ENCODE data around the gene KLHDC7B. TPM values are rescaled to one million over a fixed set of nuclear protein-coding genes. Genes with fewer than 3 reads are reported as not detected.

KLHDC7B gene
- total and polyA plus RNA-seq, 5 donors from 2014 or later: 5.6 to 11.7 (median 7.2) TPM

- Mint-ChIP-seq H3K4me1 (peaks cover 0 to 45% (median 16%) of the 10 kb centered on the region in 4 donors), H3K4me3 (peak overlapping the region; percentile 95 to 99 (median 96)), H3K27me3 (no peaks in the 10 kb centered on the region), H3K27ac (peak overlapping the region; percentile 91 to 97 (median 92)), H3K36me3 (no peaks in the 10 kb centered on the region), H3K9me3 (no peaks in the 10 kb centered on the region)
- DNase-seq (peak in 1 of 3 donors; percentile 60), ATAC-seq (ENCODE audit: low read depth in 2 of 2) (no peak)
- Histone ChIP-seq H3K4me1 (ENCODE audit: control insufficient read depth, insufficient read depth, low read length, poor library complexity, severe bottlenecking) (peaks cover 27% of the 10 kb centered on the region), H3K36me3 (ENCODE audit: control insufficient read depth, insufficient read depth, low read length) (peaks cover 15% of the 10 kb centered on the region), H3K27ac (ENCODE audit: insufficient read depth, low read length, poor library complexity, severe bottlenecking) (peak overlapping the region; percentile 98), H3K9me3 (ENCODE audit: control insufficient read depth in 2 of 2, low read length in 2 of 2) (no peaks in the 10 kb centered on the region), H3K27me3 (ENCODE audit: control insufficient read depth, insufficient read depth, low read length) (no peaks in the 10 kb centered on the region), H3K4me3 (ENCODE audit: low read depth, low read length) (peak overlapping the region; percentile 66)
Observed at GRCh38 chr22:50581950-50582492, 36.3 kb downstream of the KLHDC7B start.

DNA sequence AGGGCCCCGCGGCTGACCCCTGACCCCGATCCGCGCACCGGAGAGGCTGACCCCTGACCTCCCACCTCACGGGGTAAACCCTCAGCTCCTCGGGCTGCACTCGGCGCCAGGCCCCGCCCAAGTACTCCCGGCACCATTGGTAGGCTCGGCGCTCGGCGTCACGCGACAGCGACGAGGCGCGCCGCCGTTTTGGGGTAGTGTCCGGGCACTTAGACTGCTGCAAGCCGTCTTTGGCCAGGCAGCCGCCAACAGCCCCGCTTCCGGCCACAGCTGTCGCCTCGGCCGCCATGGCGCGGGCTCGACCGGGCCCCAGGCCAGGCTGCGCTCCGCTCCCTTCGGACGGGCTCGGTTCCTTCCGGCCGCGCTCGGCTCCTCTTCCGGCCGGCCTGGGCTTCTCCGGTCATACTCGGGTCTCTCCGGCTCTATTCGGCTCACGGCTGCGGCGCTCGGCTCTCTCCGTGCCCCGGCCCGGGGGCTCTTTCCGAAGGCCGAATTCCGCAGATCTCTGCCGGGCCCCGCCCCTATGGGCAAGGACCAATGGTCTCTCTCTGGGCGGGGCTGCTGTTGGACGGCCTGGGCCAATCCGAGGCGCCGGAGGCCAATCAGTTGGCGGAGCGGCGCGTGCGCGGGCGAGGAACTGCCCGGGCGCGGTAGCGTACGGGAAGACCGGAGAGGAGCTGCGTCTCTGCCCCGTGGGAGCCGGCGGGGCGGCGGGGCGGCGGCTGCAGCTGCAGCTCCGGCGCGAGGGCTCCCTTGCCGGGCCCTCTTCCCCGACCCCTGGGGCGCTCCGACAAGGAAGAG lies 37.0 kb downstream of the KLHDC7B start, which contains the start of gene CHKB:
CHKB (minus strand) TSS at position 357 of the 801 bp plus-strand sequence; CDS start at position 289, 68 bp downstream.
- Histone ChIP-seq H3K4me1 (ENCODE audit: control insufficient read depth, insufficient read depth, low read length, poor library complexity, severe bottlenecking) (peaks cover 22% of the 10 kb centered on the region), H3K27ac (ENCODE audit: insufficient read depth, low read length, poor library complexity, severe bottlenecking) (peak within 1 kb of the TSS; percentile 98), H3K9me3 (ENCODE audit: control insufficient read depth in 2 of 2, low read length in 2 of 2) (no peaks in the 10 kb centered on the region), H3K4me3 (ENCODE audit: low read depth, low read length) (peak within 1 kb of the TSS; percentile 78), H3K27me3 (ENCODE audit: control insufficient read depth, insufficient read depth, low read length) (no peaks in the 10 kb centered on the region), H3K36me3 (ENCODE audit: control insufficient read depth, insufficient read depth, low read length) (peaks cover 15% of the 10 kb centered on the region)
- no peaks in the 10 kb centered on the region for H3K36me3 Mint-ChIP-seq
- ATAC-seq (ENCODE audit: low read depth in 2 of 2) (peak; percentile 92 to 94), DNase-seq (peak; percentile 98 to 99 (median 99))
- peaks cover 0 to 41% (median 17%) of the 10 kb centered on the region in 4 donors for H3K4me1 Mint-ChIP-seq
- peak within 1 kb of the TSS; percentile 92 to 97 (median 96) for H3K27ac Mint-ChIP-seq
- H3K4me3 Mint-ChIP-seq: peak within 1 kb of the TSS; percentile 95 to 99 (median 96)
- no peaks in the 10 kb centered on the region for H3K27me3 Mint-ChIP-seq
- H3K9me3 Mint-ChIP-seq: no peaks in the 10 kb centered on the region

DNA sequence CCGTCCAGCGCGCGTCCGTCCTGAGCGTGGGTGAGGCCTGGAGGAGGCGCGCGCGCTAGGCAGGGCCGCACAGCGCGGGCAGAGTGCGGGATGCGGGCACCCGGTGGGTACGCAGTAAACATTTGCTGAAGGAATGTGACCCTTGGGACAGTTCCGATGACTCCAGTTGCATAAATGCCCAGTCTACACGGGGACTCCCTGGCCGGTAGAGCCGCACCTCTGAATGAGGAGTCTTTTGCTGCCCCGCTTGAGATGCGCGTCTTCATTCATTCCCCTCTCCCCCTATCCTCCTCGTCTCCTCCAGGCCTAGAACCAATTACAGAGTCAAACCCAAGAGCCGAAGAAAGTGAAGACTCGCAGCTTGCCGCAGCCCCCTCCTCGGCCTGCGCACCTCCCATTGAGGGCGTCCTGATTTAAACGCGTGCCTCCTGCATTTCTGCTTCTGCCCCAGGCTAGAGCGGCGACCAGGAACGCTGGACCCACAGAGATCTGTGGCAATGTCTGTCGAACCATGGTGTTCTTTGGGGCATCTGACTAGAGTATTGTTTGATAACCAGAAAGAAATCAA lies 37.7 kb downstream of the KLHDC7B start:
- H3K4me1 ChIP-seq (ENCODE audit: control insufficient read depth, insufficient read depth, low read length, poor library complexity, severe bottlenecking): peaks cover 21% of the 10 kb centered on the region
- ATAC-seq (ENCODE audit: low read depth in 2 of 2): peak; percentile 2 to 4
- H3K36me3 Mint-ChIP-seq: no peaks in the 10 kb centered on the region

GRCh38 chr22:50584106-50585096 lies 38.7 kb downstream of the KLHDC7B start:
- H3K27ac Mint-ChIP-seq: no peak overlapping the region
- H3K4me1 Mint-ChIP-seq: peaks cover 0 to 40% (median 17%) of the 10 kb centered on the region in 4 donors
- H3K36me3 ChIP-seq (ENCODE audit: control insufficient read depth, insufficient read depth, low read length): peaks cover 11% of the 10 kb centered on the region
- DNase-seq (no peak), ATAC-seq (ENCODE audit: low read depth in 2 of 2) (no peak)
- no peaks in the 10 kb centered on the region for H3K36me3 Mint-ChIP-seq
- peaks cover 21% of the 10 kb centered on the region for H3K4me1 ChIP-seq (ENCODE audit: control insufficient read depth, insufficient read depth, low read length, poor library complexity, severe bottlenecking)
- no peaks in the 10 kb centered on the region for H3K9me3 ChIP-seq (ENCODE audit: control insufficient read depth in 2 of 2, low read length in 2 of 2)
- no peak overlapping the region for H3K27ac ChIP-seq (ENCODE audit: insufficient read depth, low read length, poor library complexity, severe bottlenecking)
- no peaks in the 10 kb centered on the region for H3K27me3 Mint-ChIP-seq
- H3K4me3 Mint-ChIP-seq: peak overlapping the region in 3 of 4 donors; percentile 93 to 97 (median 95)
- no peaks in the 10 kb centered on the region for H3K9me3 Mint-ChIP-seq
- H3K27me3 ChIP-seq (ENCODE audit: control insufficient read depth, insufficient read depth, low read length): no peaks in the 10 kb centered on the region
- H3K4me3 ChIP-seq (ENCODE audit: low read depth, low read length): no peak overlapping the region

More for the DNA sequence above, 37.7 kb downstream of the KLHDC7B start:
- H3K36me3 ChIP-seq (ENCODE audit: control insufficient read depth, insufficient read depth, low read length): peaks cover 15% of the 10 kb centered on the region
- no peaks in the 10 kb centered on the region for H3K9me3 ChIP-seq (ENCODE audit: control insufficient read depth in 2 of 2, low read length in 2 of 2)
- Mint-ChIP-seq H3K27me3 (no peaks in the 10 kb centered on the region), H3K4me3 (peak overlapping the region; percentile 93 to 99 (median 96)), H3K9me3 (no peaks in the 10 kb centered on the region), H3K4me1 (peaks cover 0 to 41% (median 17%) of the 10 kb centered on the region in 4 donors), H3K27ac (peak overlapping the region; percentile 91 to 95 (median 92))
- DNase-seq: no peak
- H3K27ac ChIP-seq (ENCODE audit: insufficient read depth, low read length, poor library complexity, severe bottlenecking): peak overlapping the region; percentile 98
- no peaks in the 10 kb centered on the region for H3K27me3 ChIP-seq (ENCODE audit: control insufficient read depth, insufficient read depth, low read length)
- H3K4me3 ChIP-seq (ENCODE audit: low read depth, low read length): peak overlapping the region; percentile 78

GRCh38 chr22:50585238-50585637 lies 39.5 kb downstream of the KLHDC7B start:
- Mint-ChIP-seq H3K4me1 (peaks cover 0 to 34% (median 13%) of the 10 kb centered on the region in 4 donors), H3K9me3 (no peaks in the 10 kb centered on the region), H3K4me3 (peak overlapping the region in 2 of 4 donors; percentile 59 to 82), H3K27me3 (no peaks in the 10 kb centered on the region), H3K36me3 (no peaks in the 10 kb centered on the region), H3K27ac (no peak overlapping the region)
- Histone ChIP-seq H3K9me3 (ENCODE audit: control insufficient read depth in 2 of 2, low read length in 2 of 2) (no peaks in the 10 kb centered on the region), H3K36me3 (ENCODE audit: control insufficient read depth, insufficient read depth, low read length) (peaks cover 7% of the 10 kb centered on the region), H3K4me1 (ENCODE audit: control insufficient read depth, insufficient read depth, low read length, poor library complexity, severe bottlenecking) (peaks cover 21% of the 10 kb centered on the region), H3K27ac (ENCODE audit: insufficient read depth, low read length, poor library complexity, severe bottlenecking) (no peak overlapping the region), H3K27me3 (ENCODE audit: control insufficient read depth, insufficient read depth, low read length) (no peaks in the 10 kb centered on the region), H3K4me3 (ENCODE audit: low read depth, low read length) (no peak overlapping the region)
- DNase-seq (no peak), ATAC-seq (ENCODE audit: low read depth in 2 of 2) (no peak)

GRCh38 chr22:50585781-50586180 lies 40.1 kb downstream of the KLHDC7B start:
- Mint-ChIP-seq H3K27ac (no peak overlapping the region), H3K9me3 (no peaks in the 10 kb centered on the region)

GRCh38 chr22:50586416-50586815 lies 40.7 kb downstream of the KLHDC7B start:
- H3K36me3 Mint-ChIP-seq: no peaks in the 10 kb centered on the region
- no peak overlapping the region for H3K27ac ChIP-seq (ENCODE audit: insufficient read depth, low read length, poor library complexity, severe bottlenecking)
- no peak overlapping the region for H3K4me3 ChIP-seq (ENCODE audit: low read depth, low read length)
- no peak for DNase-seq
- H3K9me3 Mint-ChIP-seq: no peaks in the 10 kb centered on the region
- H3K9me3 ChIP-seq (ENCODE audit: control insufficient read depth in 2 of 2, low read length in 2 of 2): no peaks in the 10 kb centered on the region
- no peak overlapping the region for H3K4me3 Mint-ChIP-seq
- no peak overlapping the region for H3K27ac Mint-ChIP-seq
- H3K36me3 ChIP-seq (ENCODE audit: control insufficient read depth, insufficient read depth, low read length): no peaks in the 10 kb centered on the region
- H3K27me3 Mint-ChIP-seq: no peaks in the 10 kb centered on the region
- H3K27me3 ChIP-seq (ENCODE audit: control insufficient read depth, insufficient read depth, low read length): no peaks in the 10 kb centered on the region
- peaks cover 17% of the 10 kb centered on the region for H3K4me1 ChIP-seq (ENCODE audit: control insufficient read depth, insufficient read depth, low read length, poor library complexity, severe bottlenecking)
- no peak for ATAC-seq (ENCODE audit: low read depth in 2 of 2)
- H3K4me1 Mint-ChIP-seq: peaks cover 0 to 23% (median 10%) of the 10 kb centered on the region in 4 donors

More at GRCh38 chr22:50585781-50586180, 40.1 kb downstream of the KLHDC7B start:
- Mint-ChIP-seq H3K4me1 (peaks cover 0 to 29% (median 10%) of the 10 kb centered on the region in 4 donors), H3K4me3 (no peak overlapping the region), H3K36me3 (no peaks in the 10 kb centered on the region), H3K27me3 (no peaks in the 10 kb centered on the region)
- Histone ChIP-seq H3K9me3 (ENCODE audit: control insufficient read depth in 2 of 2, low read length in 2 of 2) (no peaks in the 10 kb centered on the region), H3K36me3 (ENCODE audit: control insufficient read depth, insufficient read depth, low read length) (peaks cover 4% of the 10 kb centered on the region), H3K27ac (ENCODE audit: insufficient read depth, low read length, poor library complexity, severe bottlenecking) (no peak overlapping the region), H3K4me1 (ENCODE audit: control insufficient read depth, insufficient read depth, low read length, poor library complexity, severe bottlenecking) (peaks cover 21% of the 10 kb centered on the region), H3K27me3 (ENCODE audit: control insufficient read depth, insufficient read depth, low read length) (no peaks in the 10 kb centered on the region), H3K4me3 (ENCODE audit: low read depth, low read length) (no peak overlapping the region)
- DNase-seq (no peak), ATAC-seq (ENCODE audit: low read depth in 2 of 2) (no peak)

Data from CD4-positive, CD25-positive, alpha-beta regulatory T cell (primary cell).